Tibial nerve (tissue), 4 donors: Measurements from ENCODE around the gene MOGAT2.

Experiments used
- CTCF ChIP-seq, 5 experiments: fragments of 200-600 bp in 3 of 5; fragments of 450-650 bp in 2 of 5; sonication (generic) in 3 of 5; IDR thresholded peaks; one replicate each; pipeline ENCODE4 v1.5.1; 2016 to 2019; ENCODE audit warnings: antibody characterized with exemption in 5 of 5, mild to moderate bottlenecking in 3 of 5, moderate library complexity in 2 of 5
- EP300 ChIP-seq, 2 donors: sonication (generic); formaldehyde crosslinking; IDR thresholded peaks; one replicate each; pipeline ENCODE4 v1.6.1; 2017; ENCODE audit warnings: antibody characterized with exemption in 2 of 2, mild to moderate bottlenecking in 1 of 2
- POLR2A ChIP-seq, 2 donors: fragments of 450-650 bp; IDR thresholded peaks; one replicate each; pipeline ENCODE4 v1.6.1; 2017; ENCODE audit warnings: antibody characterized with exemption in 2 of 2, mild to moderate bottlenecking in 2 of 2, moderate library complexity in 2 of 2

GRCh38 chr11:75740681-75741080 lies 23.0 kb downstream of the MOGAT2 start:
- no peak for TF ChIP-seq CTCF (IDR thresholded peaks at IDR 0.05)
- no peak for TF ChIP-seq POLR2A (IDR thresholded peaks at IDR 0.05)
- TF ChIP-seq EP300 (IDR thresholded peaks at IDR 0.05) = no peak
